AG08395 (cell line): ENCODE results near the gene RAD9B.
A peak's percentile ranks its signal among the peaks of the same experiment; 100 is the strongest.
"Not testable (repeated sequence)": the region's sequence is repeated elsewhere in the genome, so short reads cannot be mapped to it uniquely, and the experiment has no call there.

Experiments used
- DNase-seq: peaks from one replicate; pipeline ENCODE4 v3.0.0; 2012; ENCODE audit warnings: mixed read lengths, low spot score

Gene RAD9B

GRCh38 chr12:110501752-110502738, at the start of gene RAD9B, which contains the start of gene VPS29:
TSS of gene RAD9B (plus strand) at chr12:110502331. CDS start at chr12:110502338, 7 bp downstream.
TSS of gene VPS29 (minus strand) at chr12:110502111. CDS start at chr12:110502051, 60 bp downstream.
- peak; percentile 96 for DNase-seq

GRCh38 chr12:110453569-110454296, 48.4 kb upstream of the RAD9B start:
- DNase-seq: no peak

- no peak for DNase-seq
These were observed 43.4 kb upstream of the RAD9B start for GRCh38 chr12:110458756-110459155.

GRCh38 chr12:110461189-110461588, 40.9 kb upstream of the RAD9B start:
- DNase-seq: not testable (repeated sequence)

- no peak for DNase-seq
These were observed 37.1 kb upstream of the RAD9B start for GRCh38 chr12:110465024-110465423.

- not testable (repeated sequence) for DNase-seq
These were observed 36.4 kb upstream of the RAD9B start for GRCh38 chr12:110465765-110466164.

GRCh38 chr12:110466791-110467190, 35.3 kb upstream of the RAD9B start:
- DNase-seq: no peak

- no peak for DNase-seq
These were observed 34.3 kb upstream of the RAD9B start for GRCh38 chr12:110467847-110468213.

- peak; percentile 98 for DNase-seq
These were observed 33.7 kb upstream of the RAD9B start, which contains the start of the genes FAM216A and GPN3 for GRCh38 chr12:110468214-110469048. TSS of gene FAM216A (plus strand) at chr12:110468845. CDS start at chr12:110468876, 31 bp downstream. TSS of gene GPN3 (minus strand) at chr12:110468257. CDS start at chr12:110468203, 54 bp downstream.

GRCh38 chr12:110475426-110475825, 26.7 kb upstream of the RAD9B start:
- no peak for DNase-seq

GRCh38 chr12:110498984-110499706, 3.0 kb upstream of the RAD9B start:
- DNase-seq: peak; percentile 34

GRCh38 chr12:110501399-110501751, 756 bp upstream of the RAD9B start:
- DNase-seq: peak; percentile 42

GRCh38 chr12:110503432-110503831, 1.3 kb downstream of the RAD9B start:
- no peak for DNase-seq

- DNase-seq: no peak
These were observed 3.2 kb downstream of the RAD9B start for GRCh38 chr12:110505332-110505731.

GRCh38 chr12:110508071-110508586, 6.0 kb downstream of the RAD9B start:
- no peak for DNase-seq

- no peak for DNase-seq
These were observed 11.7 kb downstream of the RAD9B start for GRCh38 chr12:110513842-110514241.

GRCh38 chr12:110514363-110514762, 12.2 kb downstream of the RAD9B start:
- no peak for DNase-seq

- DNase-seq: no peak
These were observed 14.9 kb downstream of the RAD9B start for GRCh38 chr12:110516995-110517394.

GRCh38 chr12:110518014-110518413, 15.9 kb downstream of the RAD9B start:
- not testable (repeated sequence) for DNase-seq

GRCh38 chr12:110520876-110521712, 19.0 kb downstream of the RAD9B start:
- DNase-seq: not testable (repeated sequence)
